ENCODE results near the gene PTHLH. TPM values are rescaled to one million over a fixed set of nuclear protein-coding genes. Genes with fewer than 3 reads are reported as not detected.
A peak's percentile ranks its signal among the peaks of the same experiment; 100 is the strongest.

Gene PTHLH
- total RNA-seq, 1 experiment from 2014 or later: not detected

DNA sequence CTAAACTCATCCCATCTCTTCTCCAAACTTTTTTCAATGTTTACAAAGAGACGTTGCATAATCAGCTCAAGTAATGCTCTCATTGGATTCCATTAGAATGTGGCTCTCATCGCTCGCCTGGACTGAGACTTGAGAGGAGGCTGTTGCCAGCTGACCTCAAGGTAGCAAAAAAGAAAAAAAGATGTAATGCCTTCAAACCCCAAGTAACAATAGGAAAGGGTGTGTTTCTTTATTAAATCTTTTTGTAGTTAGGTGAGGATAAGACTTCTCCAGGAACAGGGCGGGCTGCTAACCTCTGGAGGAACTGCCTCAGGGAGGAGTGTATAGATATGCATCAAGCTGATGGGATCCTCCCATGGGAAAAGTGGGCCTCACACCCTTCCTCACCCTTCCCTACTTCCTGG, 956 bp upstream of the PTHLH start (continued):
- TF ChIP-seq, protein P1, sequence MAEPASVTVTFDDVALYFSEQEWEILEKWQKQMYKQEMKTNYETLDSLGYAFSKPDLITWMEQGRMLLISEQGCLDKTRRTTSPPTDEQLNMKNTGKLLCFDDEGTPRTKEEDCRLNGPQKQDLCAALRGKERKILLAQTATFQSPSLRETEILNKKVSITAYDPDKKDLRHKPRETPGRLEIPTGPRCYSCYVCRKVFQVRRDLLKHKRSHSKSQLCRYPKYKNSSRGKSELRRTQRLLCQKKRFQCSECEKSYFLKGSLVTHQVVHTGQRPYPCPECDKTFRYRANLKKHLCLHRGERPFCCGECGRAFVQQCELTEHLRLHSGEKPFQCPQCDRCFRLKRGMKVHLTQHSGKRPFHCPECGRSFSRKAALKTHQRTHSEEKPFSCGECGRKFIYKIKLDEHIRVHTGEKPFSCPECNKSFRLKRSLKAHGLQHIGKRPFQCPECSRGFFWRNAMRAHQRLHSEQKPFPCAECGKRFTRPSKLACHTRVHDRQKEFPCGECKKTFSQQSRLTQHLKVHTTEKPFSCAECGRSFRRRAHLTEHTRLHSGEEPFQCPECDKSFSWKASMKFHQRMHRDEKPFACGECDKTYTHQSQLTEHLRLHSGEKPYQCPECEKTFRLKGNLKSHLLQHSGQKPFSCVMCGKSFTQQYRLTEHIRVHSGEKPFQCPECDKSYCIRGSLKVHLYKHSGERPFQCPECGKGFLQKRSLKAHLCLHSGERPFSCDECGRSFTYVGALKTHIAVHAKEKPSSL (CRISPR knock-in tag; conservative IDR thresholded peaks at IDR 0.05): no peak
- TF ChIP-seq, protein P2, sequence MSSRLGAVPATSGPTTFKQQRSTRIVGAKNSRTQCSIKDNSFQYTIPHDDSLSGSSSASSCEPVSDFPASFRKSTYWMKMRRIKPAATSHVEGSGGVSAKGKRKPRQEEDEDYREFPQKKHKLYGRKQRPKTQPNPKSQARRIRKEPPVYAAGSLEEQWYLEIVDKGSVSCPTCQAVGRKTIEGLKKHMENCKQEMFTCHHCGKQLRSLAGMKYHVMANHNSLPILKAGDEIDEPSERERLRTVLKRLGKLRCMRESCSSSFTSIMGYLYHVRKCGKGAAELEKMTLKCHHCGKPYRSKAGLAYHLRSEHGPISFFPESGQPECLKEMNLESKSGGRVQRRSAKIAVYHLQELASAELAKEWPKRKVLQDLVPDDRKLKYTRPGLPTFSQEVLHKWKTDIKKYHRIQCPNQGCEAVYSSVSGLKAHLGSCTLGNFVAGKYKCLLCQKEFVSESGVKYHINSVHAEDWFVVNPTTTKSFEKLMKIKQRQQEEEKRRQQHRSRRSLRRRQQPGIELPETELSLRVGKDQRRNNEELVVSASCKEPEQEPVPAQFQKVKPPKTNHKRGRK (CRISPR knock-in tag; IDR thresholded peaks at IDR 0.05; ENCODE audit: borderline replicate concordance): no peak
- TF ChIP-seq, protein P3, sequence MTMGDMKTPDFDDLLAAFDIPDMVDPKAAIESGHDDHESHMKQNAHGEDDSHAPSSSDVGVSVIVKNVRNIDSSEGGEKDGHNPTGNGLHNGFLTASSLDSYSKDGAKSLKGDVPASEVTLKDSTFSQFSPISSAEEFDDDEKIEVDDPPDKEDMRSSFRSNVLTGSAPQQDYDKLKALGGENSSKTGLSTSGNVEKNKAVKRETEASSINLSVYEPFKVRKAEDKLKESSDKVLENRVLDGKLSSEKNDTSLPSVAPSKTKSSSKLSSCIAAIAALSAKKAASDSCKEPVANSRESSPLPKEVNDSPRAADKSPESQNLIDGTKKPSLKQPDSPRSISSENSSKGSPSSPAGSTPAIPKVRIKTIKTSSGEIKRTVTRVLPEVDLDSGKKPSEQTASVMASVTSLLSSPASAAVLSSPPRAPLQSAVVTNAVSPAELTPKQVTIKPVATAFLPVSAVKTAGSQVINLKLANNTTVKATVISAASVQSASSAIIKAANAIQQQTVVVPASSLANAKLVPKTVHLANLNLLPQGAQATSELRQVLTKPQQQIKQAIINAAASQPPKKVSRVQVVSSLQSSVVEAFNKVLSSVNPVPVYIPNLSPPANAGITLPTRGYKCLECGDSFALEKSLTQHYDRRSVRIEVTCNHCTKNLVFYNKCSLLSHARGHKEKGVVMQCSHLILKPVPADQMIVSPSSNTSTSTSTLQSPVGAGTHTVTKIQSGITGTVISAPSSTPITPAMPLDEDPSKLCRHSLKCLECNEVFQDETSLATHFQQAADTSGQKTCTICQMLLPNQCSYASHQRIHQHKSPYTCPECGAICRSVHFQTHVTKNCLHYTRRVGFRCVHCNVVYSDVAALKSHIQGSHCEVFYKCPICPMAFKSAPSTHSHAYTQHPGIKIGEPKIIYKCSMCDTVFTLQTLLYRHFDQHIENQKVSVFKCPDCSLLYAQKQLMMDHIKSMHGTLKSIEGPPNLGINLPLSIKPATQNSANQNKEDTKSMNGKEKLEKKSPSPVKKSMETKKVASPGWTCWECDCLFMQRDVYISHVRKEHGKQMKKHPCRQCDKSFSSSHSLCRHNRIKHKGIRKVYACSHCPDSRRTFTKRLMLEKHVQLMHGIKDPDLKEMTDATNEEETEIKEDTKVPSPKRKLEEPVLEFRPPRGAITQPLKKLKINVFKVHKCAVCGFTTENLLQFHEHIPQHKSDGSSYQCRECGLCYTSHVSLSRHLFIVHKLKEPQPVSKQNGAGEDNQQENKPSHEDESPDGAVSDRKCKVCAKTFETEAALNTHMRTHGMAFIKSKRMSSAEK (CRISPR knock-in tag; IDR thresholded peaks at IDR 0.05; ENCODE audit: borderline replicate concordance): no peak
- no peak for TF ChIP-seq NFATC4 (CRISPR knock-in tag; IDR thresholded peaks at IDR 0.05)
- TF ChIP-seq, protein P4, sequence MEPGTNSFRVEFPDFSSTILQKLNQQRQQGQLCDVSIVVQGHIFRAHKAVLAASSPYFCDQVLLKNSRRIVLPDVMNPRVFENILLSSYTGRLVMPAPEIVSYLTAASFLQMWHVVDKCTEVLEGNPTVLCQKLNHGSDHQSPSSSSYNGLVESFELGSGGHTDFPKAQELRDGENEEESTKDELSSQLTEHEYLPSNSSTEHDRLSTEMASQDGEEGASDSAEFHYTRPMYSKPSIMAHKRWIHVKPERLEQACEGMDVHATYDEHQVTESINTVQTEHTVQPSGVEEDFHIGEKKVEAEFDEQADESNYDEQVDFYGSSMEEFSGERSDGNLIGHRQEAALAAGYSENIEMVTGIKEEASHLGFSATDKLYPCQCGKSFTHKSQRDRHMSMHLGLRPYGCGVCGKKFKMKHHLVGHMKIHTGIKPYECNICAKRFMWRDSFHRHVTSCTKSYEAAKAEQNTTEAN (CRISPR knock-in tag; IDR thresholded peaks at IDR 0.05): no peak
- TF ChIP-seq SOX15 (CRISPR knock-in tag; IDR thresholded peaks at IDR 0.05): no peak
- TF ChIP-seq GABPB1 (CRISPR knock-in tag; IDR thresholded peaks at IDR 0.05): no peak
- no peak for TF ChIP-seq SMAD4 (CRISPR knock-in tag; IDR thresholded peaks at IDR 0.05)
- TF ChIP-seq ZNF219 (CRISPR knock-in tag; IDR thresholded peaks at IDR 0.05; ENCODE audit: borderline replicate concordance): no peak

DNA sequence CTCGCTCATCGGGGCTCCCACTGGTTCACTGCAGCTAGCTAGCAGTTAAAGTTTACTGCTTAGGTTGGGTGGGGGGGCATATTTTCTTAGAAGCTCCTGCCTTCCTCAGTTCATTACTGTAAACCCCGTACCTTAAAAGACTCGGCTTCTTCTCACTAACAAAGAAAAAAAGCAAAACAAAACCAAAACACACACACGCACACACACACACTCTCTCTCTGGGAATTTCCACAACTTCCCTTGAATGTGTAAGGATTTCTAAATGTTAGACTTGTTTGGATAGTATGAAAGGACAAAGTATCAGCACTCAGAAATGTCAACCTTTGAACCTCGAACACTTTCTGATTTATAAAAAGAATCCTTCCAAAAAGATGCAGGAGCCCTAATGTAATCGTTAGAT, 927 bp downstream of the PTHLH start:
- H3K4me3 Mint-ChIP-seq: peak overlapping the region; percentile 77
- ChIA-PET CTCF (no interaction called here), POLR2A (no interaction called here)
- DNase-seq (ENCODE audit: low spot score): no peak
- peaks cover 57% of the 10 kb centered on the region for H3K4me1 Mint-ChIP-seq
- no peak overlapping the region for H3K27ac Mint-ChIP-seq
- H3K27me3 Mint-ChIP-seq (ENCODE audit: low read depth): peaks cover 97% of the 10 kb centered on the region
- H3K9me3 Mint-ChIP-seq: no peaks in the 10 kb centered on the region
- no peaks in the 10 kb centered on the region for H3K36me3 Mint-ChIP-seq
- ATAC-seq: no peak
- TF ChIP-seq, protein P5, sequence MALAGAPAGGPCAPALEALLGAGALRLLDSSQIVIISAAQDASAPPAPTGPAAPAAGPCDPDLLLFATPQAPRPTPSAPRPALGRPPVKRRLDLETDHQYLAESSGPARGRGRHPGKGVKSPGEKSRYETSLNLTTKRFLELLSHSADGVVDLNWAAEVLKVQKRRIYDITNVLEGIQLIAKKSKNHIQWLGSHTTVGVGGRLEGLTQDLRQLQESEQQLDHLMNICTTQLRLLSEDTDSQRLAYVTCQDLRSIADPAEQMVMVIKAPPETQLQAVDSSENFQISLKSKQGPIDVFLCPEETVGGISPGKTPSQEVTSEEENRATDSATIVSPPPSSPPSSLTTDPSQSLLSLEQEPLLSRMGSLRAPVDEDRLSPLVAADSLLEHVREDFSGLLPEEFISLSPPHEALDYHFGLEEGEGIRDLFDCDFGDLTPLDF (CRISPR knock-in tag; IDR thresholded peaks at IDR 0.05): no peak
- TF ChIP-seq, protein P6, sequence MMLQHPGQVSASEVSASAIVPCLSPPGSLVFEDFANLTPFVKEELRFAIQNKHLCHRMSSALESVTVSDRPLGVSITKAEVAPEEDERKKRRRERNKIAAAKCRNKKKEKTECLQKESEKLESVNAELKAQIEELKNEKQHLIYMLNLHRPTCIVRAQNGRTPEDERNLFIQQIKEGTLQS (CRISPR knock-in tag; conservative IDR thresholded peaks at IDR 0.05): no peak
- TF ChIP-seq ZNF317 (CRISPR knock-in tag; IDR thresholded peaks at IDR 0.05; ENCODE audit: borderline replicate concordance, low read depth) (no peak), ZNF263 (CRISPR knock-in tag; IDR thresholded peaks at IDR 0.05; ENCODE audit: low read depth) (no peak), ZNF671 (CRISPR knock-in tag; IDR thresholded peaks at IDR 0.05) (no peak), CREM (CRISPR knock-in tag; IDR thresholded peaks at IDR 0.05) (no peak)
- TF ChIP-seq, protein P7, sequence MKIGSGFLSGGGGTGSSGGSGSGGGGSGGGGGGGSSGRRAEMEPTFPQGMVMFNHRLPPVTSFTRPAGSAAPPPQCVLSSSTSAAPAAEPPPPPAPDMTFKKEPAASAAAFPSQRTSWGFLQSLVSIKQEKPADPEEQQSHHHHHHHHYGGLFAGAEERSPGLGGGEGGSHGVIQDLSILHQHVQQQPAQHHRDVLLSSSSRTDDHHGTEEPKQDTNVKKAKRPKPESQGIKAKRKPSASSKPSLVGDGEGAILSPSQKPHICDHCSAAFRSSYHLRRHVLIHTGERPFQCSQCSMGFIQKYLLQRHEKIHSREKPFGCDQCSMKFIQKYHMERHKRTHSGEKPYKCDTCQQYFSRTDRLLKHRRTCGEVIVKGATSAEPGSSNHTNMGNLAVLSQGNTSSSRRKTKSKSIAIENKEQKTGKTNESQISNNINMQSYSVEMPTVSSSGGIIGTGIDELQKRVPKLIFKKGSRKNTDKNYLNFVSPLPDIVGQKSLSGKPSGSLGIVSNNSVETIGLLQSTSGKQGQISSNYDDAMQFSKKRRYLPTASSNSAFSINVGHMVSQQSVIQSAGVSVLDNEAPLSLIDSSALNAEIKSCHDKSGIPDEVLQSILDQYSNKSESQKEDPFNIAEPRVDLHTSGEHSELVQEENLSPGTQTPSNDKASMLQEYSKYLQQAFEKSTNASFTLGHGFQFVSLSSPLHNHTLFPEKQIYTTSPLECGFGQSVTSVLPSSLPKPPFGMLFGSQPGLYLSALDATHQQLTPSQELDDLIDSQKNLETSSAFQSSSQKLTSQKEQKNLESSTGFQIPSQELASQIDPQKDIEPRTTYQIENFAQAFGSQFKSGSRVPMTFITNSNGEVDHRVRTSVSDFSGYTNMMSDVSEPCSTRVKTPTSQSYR (CRISPR knock-in tag; IDR thresholded peaks at IDR 0.05): no peak
- TF ChIP-seq, protein P8, sequence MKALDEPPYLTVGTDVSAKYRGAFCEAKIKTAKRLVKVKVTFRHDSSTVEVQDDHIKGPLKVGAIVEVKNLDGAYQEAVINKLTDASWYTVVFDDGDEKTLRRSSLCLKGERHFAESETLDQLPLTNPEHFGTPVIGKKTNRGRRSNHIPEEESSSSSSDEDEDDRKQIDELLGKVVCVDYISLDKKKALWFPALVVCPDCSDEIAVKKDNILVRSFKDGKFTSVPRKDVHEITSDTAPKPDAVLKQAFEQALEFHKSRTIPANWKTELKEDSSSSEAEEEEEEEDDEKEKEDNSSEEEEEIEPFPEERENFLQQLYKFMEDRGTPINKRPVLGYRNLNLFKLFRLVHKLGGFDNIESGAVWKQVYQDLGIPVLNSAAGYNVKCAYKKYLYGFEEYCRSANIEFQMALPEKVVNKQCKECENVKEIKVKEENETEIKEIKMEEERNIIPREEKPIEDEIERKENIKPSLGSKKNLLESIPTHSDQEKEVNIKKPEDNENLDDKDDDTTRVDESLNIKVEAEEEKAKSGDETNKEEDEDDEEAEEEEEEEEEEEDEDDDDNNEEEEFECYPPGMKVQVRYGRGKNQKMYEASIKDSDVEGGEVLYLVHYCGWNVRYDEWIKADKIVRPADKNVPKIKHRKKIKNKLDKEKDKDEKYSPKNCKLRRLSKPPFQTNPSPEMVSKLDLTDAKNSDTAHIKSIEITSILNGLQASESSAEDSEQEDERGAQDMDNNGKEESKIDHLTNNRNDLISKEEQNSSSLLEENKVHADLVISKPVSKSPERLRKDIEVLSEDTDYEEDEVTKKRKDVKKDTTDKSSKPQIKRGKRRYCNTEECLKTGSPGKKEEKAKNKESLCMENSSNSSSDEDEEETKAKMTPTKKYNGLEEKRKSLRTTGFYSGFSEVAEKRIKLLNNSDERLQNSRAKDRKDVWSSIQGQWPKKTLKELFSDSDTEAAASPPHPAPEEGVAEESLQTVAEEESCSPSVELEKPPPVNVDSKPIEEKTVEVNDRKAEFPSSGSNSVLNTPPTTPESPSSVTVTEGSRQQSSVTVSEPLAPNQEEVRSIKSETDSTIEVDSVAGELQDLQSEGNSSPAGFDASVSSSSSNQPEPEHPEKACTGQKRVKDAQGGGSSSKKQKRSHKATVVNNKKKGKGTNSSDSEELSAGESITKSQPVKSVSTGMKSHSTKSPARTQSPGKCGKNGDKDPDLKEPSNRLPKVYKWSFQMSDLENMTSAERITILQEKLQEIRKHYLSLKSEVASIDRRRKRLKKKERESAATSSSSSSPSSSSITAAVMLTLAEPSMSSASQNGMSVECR (CRISPR knock-in tag; IDR thresholded peaks at IDR 0.05; ENCODE audit: borderline replicate concordance): no peak
